ENCODE results near the gene CERS6.

DNA sequence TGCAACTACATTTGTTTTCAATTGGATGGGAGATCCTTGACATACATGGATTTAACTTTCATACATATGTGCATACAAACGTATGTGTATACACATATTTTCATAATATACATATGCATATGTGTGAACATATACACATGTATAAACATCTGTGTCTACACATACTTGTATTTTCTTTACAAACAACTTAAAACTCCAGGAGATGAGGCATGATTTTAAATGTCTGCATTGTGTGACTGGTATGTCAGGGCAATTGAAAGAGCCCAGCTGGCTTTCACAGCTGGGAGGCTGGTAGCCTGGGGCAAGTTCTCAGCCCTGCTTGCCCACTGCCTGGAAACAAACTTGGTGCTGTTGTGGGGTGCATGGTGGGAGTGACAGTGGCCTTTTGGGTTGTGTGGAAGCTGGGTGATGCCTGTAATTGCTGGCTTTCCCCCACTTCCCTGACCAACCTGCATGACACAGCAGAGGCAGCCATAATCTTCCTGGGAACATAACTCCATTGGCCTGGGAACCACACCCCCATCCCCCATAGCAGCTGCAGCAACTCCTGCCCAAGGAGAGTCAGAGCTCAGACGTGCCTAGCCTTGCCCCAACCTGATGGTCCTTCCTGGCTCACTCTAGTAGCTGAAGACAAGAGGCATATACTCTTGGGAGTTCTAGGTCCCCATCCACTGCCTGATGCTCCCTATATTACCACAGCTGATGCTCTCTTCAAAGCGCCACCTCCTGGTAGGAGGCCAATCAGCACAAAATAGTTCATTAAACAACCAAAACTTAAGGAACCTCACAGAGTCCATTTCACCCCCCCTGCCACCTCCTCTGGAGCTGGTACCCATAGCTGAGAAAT is 158.3 kb downstream of the CERS6 start:
- TF ChIP-seq, protein P1, sequence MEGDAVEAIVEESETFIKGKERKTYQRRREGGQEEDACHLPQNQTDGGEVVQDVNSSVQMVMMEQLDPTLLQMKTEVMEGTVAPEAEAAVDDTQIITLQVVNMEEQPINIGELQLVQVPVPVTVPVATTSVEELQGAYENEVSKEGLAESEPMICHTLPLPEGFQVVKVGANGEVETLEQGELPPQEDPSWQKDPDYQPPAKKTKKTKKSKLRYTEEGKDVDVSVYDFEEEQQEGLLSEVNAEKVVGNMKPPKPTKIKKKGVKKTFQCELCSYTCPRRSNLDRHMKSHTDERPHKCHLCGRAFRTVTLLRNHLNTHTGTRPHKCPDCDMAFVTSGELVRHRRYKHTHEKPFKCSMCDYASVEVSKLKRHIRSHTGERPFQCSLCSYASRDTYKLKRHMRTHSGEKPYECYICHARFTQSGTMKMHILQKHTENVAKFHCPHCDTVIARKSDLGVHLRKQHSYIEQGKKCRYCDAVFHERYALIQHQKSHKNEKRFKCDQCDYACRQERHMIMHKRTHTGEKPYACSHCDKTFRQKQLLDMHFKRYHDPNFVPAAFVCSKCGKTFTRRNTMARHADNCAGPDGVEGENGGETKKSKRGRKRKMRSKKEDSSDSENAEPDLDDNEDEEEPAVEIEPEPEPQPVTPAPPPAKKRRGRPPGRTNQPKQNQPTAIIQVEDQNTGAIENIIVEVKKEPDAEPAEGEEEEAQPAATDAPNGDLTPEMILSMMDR (tag by site-specific recombination; IDR thresholded peaks at IDR 0.05): no peak
- TF ChIP-seq ZFP69B (tag by site-specific recombination; IDR thresholded peaks at IDR 0.05) (no peak), ZNF658 (tag by site-specific recombination; IDR thresholded peaks at IDR 0.05) (no peak), ZNF473 (tag by site-specific recombination; IDR thresholded peaks at IDR 0.05) (no peak), ZNF830 (tag by site-specific recombination; IDR thresholded peaks at IDR 0.05; ENCODE audit: low read depth) (no peak), ZBTB17 (tag by site-specific recombination; IDR thresholded peaks at IDR 0.05) (no peak)
